ENCODE data around the gene EPHA2. TPM values are rescaled to one million over a fixed set of nuclear protein-coding genes. Genes with fewer than 3 reads are reported as not detected.

Gene EPHA2
- total RNA-seq, 1 donor from 2014 or later, result 71.1 TPM

Other genes starting within 250 kb of the EPHA2 start
- 33.5 and 38.4 TPM in 2 replicates for gene ZBTB17, start 180.0 kb downstream of the EPHA2 start, total RNA-seq
- 0.51 TPM in 2 replicates for gene SRARP, start 151.8 kb downstream of the EPHA2 start, total RNA-seq
- not detected in 2 replicates for gene HSPB7, start 138.0 kb downstream of the EPHA2 start, total RNA-seq
- gene CLCNKA, start 134.0 kb downstream of the EPHA2 start, total RNA-seq, result not detected in 2 replicates
- gene CLCNKB, start 112.3 kb downstream of the EPHA2 start, total RNA-seq, result under 0.01 TPM in 1 of 2 replicates, not detected in the other
- gene FAM131C, start 82.4 kb downstream of the EPHA2 start, total RNA-seq, result 0.13 TPM in 1 of 2 replicates, not detected in the other
- gene ARHGEF19, start 56.6 kb upstream of the EPHA2 start, total RNA-seq, result 4.0 and 4.4 TPM in 2 replicates
- 6.7 and 7.7 TPM in 2 replicates for gene CPLANE2, start 81.1 kb upstream of the EPHA2 start, total RNA-seq
- 5.9 and 10.1 TPM in 2 replicates for gene FBXO42, start 196.4 kb upstream of the EPHA2 start, total RNA-seq
- gene SZRD1, start 211.2 kb upstream of the EPHA2 start, total RNA-seq, result 25.8 and 32.2 TPM in 2 replicates